GM12892 (cell line): ENCODE measurements around the gene ODAD3.
"Not testable (repeated sequence)": the region's sequence is repeated elsewhere in the genome, so short reads cannot be mapped to it uniquely, and the experiment has no call there.

Source experiments
- DNase-seq: peaks from one replicate; pipeline ENCODE4 v3.0.0; 2011; ENCODE audit not compliant: insufficient read length
- FAIRE-seq: peaks from 2 replicates; lab custom pipeline; 2011; peaks lifted over from hg19 to GRCh38; lab: Jason Lieb, UNC
- POLR2A ChIP-seq: IDR thresholded peaks from 2 replicates; pipeline ENCODE4 v1.6.1; 2011; ENCODE audit warnings: low read depth, low read length, control low read depth
- POLR2AphosphoS5 ChIP-seq: IDR thresholded peaks from 2 replicates; pipeline ENCODE4 v1.6.1; 2011; ENCODE audit warnings: low read depth, low read length, control low read depth
- TAF1 ChIP-seq: IDR thresholded peaks from 2 replicates; pipeline ENCODE4 v1.6.1; 2011; ENCODE audit warnings: low read depth, mild to moderate bottlenecking, control low read depth, low read length, borderline replicate concordance

The ODAD3 gene

GRCh38 chr19:11447347-11448262, 12.7 kb upstream of the ODAD3 start:
- TF ChIP-seq POLR2A: no peak
- TF ChIP-seq POLR2AphosphoS5: no peak
- no peak for TF ChIP-seq TAF1
- DNase-seq (no peak), FAIRE-seq (no peak)

- TF ChIP-seq POLR2AphosphoS5 (no peak), TAF1 (no peak), POLR2A (no peak)
- DNase-seq: peak; percentile 77
- FAIRE-seq: no peak
Measured at GRCh38 chr19:11446652-11447301, 11.9 kb upstream of the ODAD3 start.

GRCh38 chr19:11446271-11446651, 11.3 kb upstream of the ODAD3 start:
- no peak for FAIRE-seq
- TF ChIP-seq POLR2AphosphoS5: no peak
- TF ChIP-seq POLR2A: no peak
- TF ChIP-seq TAF1: no peak
- DNase-seq: no peak

- no peak for FAIRE-seq
- TF ChIP-seq TAF1: no peak
- TF ChIP-seq POLR2A: no peak
- no peak for TF ChIP-seq POLR2AphosphoS5
- DNase-seq: no peak
Measured at GRCh38 chr19:11445141-11445540, 10.2 kb upstream of the ODAD3 start.

- TF ChIP-seq TAF1 (no peak), POLR2AphosphoS5 (no peak)
- no peak for FAIRE-seq
- no peak for DNase-seq
Measured at GRCh38 chr19:11444059-11444458, 9.1 kb upstream of the ODAD3 start.

GRCh38 chr19:11437955-11438354, 3.0 kb upstream of the ODAD3 start:
- no peak for TF ChIP-seq POLR2A
- no peak for TF ChIP-seq TAF1
- no peak for DNase-seq
- FAIRE-seq: no peak

GRCh38 chr19:11435833-11436313, 952 bp upstream of the ODAD3 start:
- 0 out of 2 replicates have a peak, but pooled peaks have one; percentile 20 for TF ChIP-seq POLR2A
- no peak for TF ChIP-seq POLR2AphosphoS5
- DNase-seq: no peak
- FAIRE-seq: no peak

GRCh38 chr19:11434703-11435056, 241 bp downstream of the ODAD3 start:
- TF ChIP-seq TAF1 (no peak), POLR2AphosphoS5 (no peak), POLR2A (no peak)
- FAIRE-seq (no peak), DNase-seq (no peak)

- not testable (repeated sequence) for DNase-seq, FAIRE-seq
Measured at GRCh38 chr19:11433526-11433925, 1.4 kb downstream of the ODAD3 start.

GRCh38 chr19:11426656-11427055, 8.3 kb downstream of the ODAD3 start:
- FAIRE-seq (no peak), DNase-seq (no peak)
- TF ChIP-seq TAF1 (no peak), POLR2A (no peak)

GRCh38 chr19:11425719-11426457, 9.0 kb downstream of the ODAD3 start:
- no peak for TF ChIP-seq TAF1
- TF ChIP-seq POLR2A: no peak
- no peak for TF ChIP-seq POLR2AphosphoS5
- DNase-seq: no peak
- FAIRE-seq: peak; percentile 21
